GM23338 (cell line): ENCODE data around the gene NKX2-2. TPM values are rescaled to one million over a fixed set of nuclear protein-coding genes. Genes with fewer than 3 reads are reported as not detected.

ENCODE experiments used
- ATAC-seq: fragments of 200-7000 bp; cut with Tn5 transposase; 3 replicates; pipeline ENCODE4 v1.9.1; 2020
- DNase-seq: peaks from one replicate; pipeline ENCODE4 v3.0.0-alpha.2; 2015; ENCODE audit warnings: low spot score
- H2AFZ ChIP-seq: fragments of 200-600 bp; sonication (generic); 2 replicates; pipeline ENCODE4 v1.8.0; 2016; ENCODE audit warnings: antibody characterized with exemption, mild to moderate bottlenecking, moderate library complexity
- H3F3A ChIP-seq: fragments of 200-600 bp; sonication (generic); replicated peaks from 2 replicates; pipeline ENCODE4 v1.8.0; 2017; ENCODE audit warnings: antibody characterized with exemption, mixed run types, low read depth
- H3K27ac ChIP-seq: fragments of 200-600 bp; sonication (generic); 2 replicates; pipeline ENCODE4 v1.6.1; 2016; ENCODE audit warnings: low read depth
- H3K27me3 ChIP-seq: fragments of 200-600 bp; sonication (generic); 2 replicates; pipeline ENCODE4 v1.8.0; 2016; ENCODE audit warnings: mild to moderate bottlenecking, mixed run types, moderate library complexity; ENCODE audit not compliant: insufficient read depth
- H3K36me3 ChIP-seq: fragments of 200-600 bp; sonication (generic); 2 replicates; pipeline ENCODE4 v1.8.0; 2016; ENCODE audit warnings: mild to moderate bottlenecking; ENCODE audit not compliant: insufficient read depth
- H3K4me1 ChIP-seq: fragments of 200-600 bp; sonication (generic); 2 replicates; pipeline ENCODE4 v1.8.0; 2016; ENCODE audit warnings: mild to moderate bottlenecking, moderate library complexity; ENCODE audit not compliant: insufficient read depth
- H3K4me2 ChIP-seq: fragments of 200-600 bp; sonication (generic); 2 replicates; pipeline ENCODE4 v1.7.1; 2017; ENCODE audit warnings: mixed run types
- H3K4me3 ChIP-seq: fragments of 200-600 bp; sonication (generic); 2 replicates; pipeline ENCODE4 v1.6.1; 2016; ENCODE audit warnings: mixed run types
- H3K79me2 ChIP-seq: fragments of 200-600 bp; sonication (generic); replicated peaks from 2 replicates; pipeline ENCODE4 v1.8.0; 2017; ENCODE audit warnings: mild to moderate bottlenecking; ENCODE audit not compliant: insufficient read depth
- H3K9me2 ChIP-seq: fragments of 200-600 bp; sonication (generic); 2 replicates; pipeline ENCODE4 v1.8.0; 2017; ENCODE audit not compliant: insufficient read depth
- H4K20me1 ChIP-seq: fragments of 200-600 bp; sonication (generic); replicated peaks from 2 replicates; pipeline ENCODE4 v1.8.0; 2017; ENCODE audit warnings: mild to moderate bottlenecking; ENCODE audit not compliant: insufficient read depth
- H3K27ac Mint-ChIP-seq: 2 replicates; pipeline ENCODE4 v1.8.0; 2020; ENCODE audit warnings: inconsistent platforms, mild to moderate bottlenecking, moderate library complexity, mixed read lengths
- H3K27me3 Mint-ChIP-seq: 3 replicates; pipeline ENCODE4 v1.8.0; 2022; ENCODE audit warnings: low read depth, mild to moderate bottlenecking, moderate library complexity, mixed read lengths, inconsistent platforms; ENCODE audit not compliant: insufficient read depth, poor library complexity
- H3K36me3 Mint-ChIP-seq: 3 replicates; pipeline ENCODE4 v1.8.0; 2021; ENCODE audit warnings: low read depth, mild to moderate bottlenecking, inconsistent platforms, moderate library complexity, mixed read lengths
- H3K4me1 Mint-ChIP-seq: 3 replicates; pipeline ENCODE4 v1.8.0; 2020; ENCODE audit warnings: mild to moderate bottlenecking, inconsistent platforms, mixed read lengths
- H3K4me3 Mint-ChIP-seq: 3 replicates; pipeline ENCODE4 v1.8.0; 2021; ENCODE audit warnings: moderate library complexity, mild to moderate bottlenecking, inconsistent platforms, mixed read lengths
- H3K9me3 Mint-ChIP-seq: 3 replicates; pipeline ENCODE4 v1.8.0; 2020; ENCODE audit warnings: moderate library complexity, mild to moderate bottlenecking, inconsistent platforms, mixed read lengths
- CTCF ChIP-seq, 2 experiments: fragments of 200-600 bp in 1 of 2; sonication (generic) in 1 of 2; conservative IDR thresholded peaks; 2 replicates each; pipeline versions ENCODE4 v1.5.1 to v1.6.1; 2016 to 2017; ENCODE audit warnings: antibody characterized with exemption in 2 of 2, low read depth in 2 of 2, mild to moderate bottlenecking in 2 of 2, moderate library complexity in 1 of 2
- ETS1 ChIP-seq: IDR thresholded peaks from 2 replicates; pipeline ENCODE4 v1.6.1; 2016; ENCODE audit warnings: antibody characterized with exemption
- EZH2 ChIP-seq: fragments of 200-600 bp; sonication (generic); IDR thresholded peaks from one replicate; pipeline ENCODE4 v1.8.0; 2017; ENCODE audit warnings: antibody characterized with exemption, mild to moderate bottlenecking, low read depth; ENCODE audit not compliant: unreplicated experiment
- EZH2phosphoT487 ChIP-seq: fragments of 200-600 bp; sonication (generic); IDR thresholded peaks from one replicate; pipeline ENCODE4 v1.8.1; 2018; ENCODE audit warnings: antibody characterized with exemption; ENCODE audit not compliant: unreplicated experiment
- JUNB ChIP-seq: IDR thresholded peaks from one replicate; pipeline ENCODE4 v1.6.1; 2016; ENCODE audit warnings: antibody characterized with exemption; ENCODE audit not compliant: unreplicated experiment
- NANOG ChIP-seq: IDR thresholded peaks from 2 replicates; pipeline ENCODE4 v1.6.1; 2016; ENCODE audit warnings: antibody characterized with exemption, borderline replicate concordance
- POLR2AphosphoS5 ChIP-seq: IDR thresholded peaks from 2 replicates; pipeline ENCODE4 v1.6.1; 2016; ENCODE audit warnings: antibody characterized with exemption, low read depth
- STAT1 ChIP-seq: IDR thresholded peaks from one replicate; pipeline ENCODE4 v1.6.1; 2016; ENCODE audit warnings: antibody characterized with exemption; ENCODE audit not compliant: unreplicated experiment
- ZNF114 ChIP-seq: fragments of 250-450 bp; sonication (Bioruptor Pico); IDR thresholded peaks from 2 replicates; pipeline ENCODE4 v1.5.0; 2020; ENCODE audit warnings: mild to moderate bottlenecking, moderate library complexity
- ZNF331 ChIP-seq: fragments of 250-450 bp; sonication (Bioruptor Pico); IDR thresholded peaks from 2 replicates; pipeline ENCODE4 v1.5.0; 2020; ENCODE audit warnings: low read depth, mild to moderate bottlenecking, moderate library complexity
- polyA plus RNA-seq: library from polyadenylated mRNA; unstranded; fragments of >200 nt; fragmentation: Nextera tagmentation; extraction: Ambion mirVana; gene quantifications from 2 replicates; pipeline ENCODE4 v1.2.1, GENCODE V29; 2016
- total RNA-seq: library from RNA; depleted of rRNA; stranded (reverse); fragments of >200 nt; shearing (Covaris generic); gene quantifications from 2 replicates; pipeline ENCODE4 v1.2.3, GENCODE V29; 2014

The NKX2-2 gene
- total and polyA plus RNA-seq, 2 experiments from 2014 or later: not detected

- H3K27me3 Mint-ChIP-seq: peaks cover 87% of the 10 kb centered on the region
- DNase-seq: peak; percentile 75
- peak overlapping the region; percentile 65 for H3K4me3 Mint-ChIP-seq
These were observed 4.1 kb downstream of the NKX2-2 start for GRCh38 chr20:21509597-21510371.

GRCh38 chr20:21509079-21509596 is 4.7 kb downstream of the NKX2-2 start:
- H3K36me3 Mint-ChIP-seq: peaks cover 3% of the 10 kb centered on the region; the same call in 1 of the 3 replicates
- Histone ChIP-seq H3K4me2 (peak overlapping the region; percentile 81), H4K20me1 (peaks cover 13% of the 10 kb centered on the region), H3K4me1 (peaks cover 57% of the 10 kb centered on the region), H3F3A (peaks cover 28% of the 10 kb centered on the region), H2AFZ (no peak overlapping the region), H3K27ac (no peak overlapping the region), H3K4me3 (peak overlapping the region; percentile 56; the same call in 1 of the 2 replicates), H3K9me2 (no peaks in the 10 kb centered on the region), H3K36me3 (no peaks in the 10 kb centered on the region), H3K27me3 (peaks cover 100% of the 10 kb centered on the region), H3K79me2 (no peaks in the 10 kb centered on the region)
- H3K27me3 Mint-ChIP-seq: peaks cover 91% of the 10 kb centered on the region
- H3K27ac Mint-ChIP-seq: no peak overlapping the region
- no peak for ATAC-seq
- DNase-seq: no peak
- H3K4me3 Mint-ChIP-seq: peak overlapping the region; percentile 65
- H3K9me3 Mint-ChIP-seq: peaks cover 2% of the 10 kb centered on the region
- peaks cover 52% of the 10 kb centered on the region for H3K4me1 Mint-ChIP-seq
- TF ChIP-seq EZH2 (peak; percentile 78), NANOG (no peak), POLR2AphosphoS5 (no peak), STAT1 (no peak), CTCF (conservative IDR thresholded peaks at IDR 0.05; ENCODE audit: low read depth in 2 of 2) (no peak), ZNF114 (CRISPR knock-in tag) (no peak), ZNF331 (no peak), EZH2phosphoT487 (peak; percentile 1), JUNB (no peak)

More at GRCh38 chr20:21509597-21510371, 4.1 kb downstream of the NKX2-2 start:
- Histone ChIP-seq H3K4me2 (peak overlapping the region; percentile 81), H3K4me1 (peaks cover 57% of the 10 kb centered on the region), H3K9me2 (no peaks in the 10 kb centered on the region), H3K79me2 (no peaks in the 10 kb centered on the region), H3K36me3 (no peaks in the 10 kb centered on the region), H3K27me3 (peaks cover 95% of the 10 kb centered on the region), H3F3A (peaks cover 28% of the 10 kb centered on the region), H2AFZ (no peak overlapping the region), H3K27ac (no peak overlapping the region), H3K4me3 (peak overlapping the region; percentile 56), H4K20me1 (peaks cover 13% of the 10 kb centered on the region)
- H3K36me3 Mint-ChIP-seq: peaks cover 3% of the 10 kb centered on the region; the same call in 1 of the 3 replicates
- peaks cover 2% of the 10 kb centered on the region for H3K9me3 Mint-ChIP-seq
- H3K27ac Mint-ChIP-seq: no peak overlapping the region
- peak in 1 of 2 experiments; percentile 14; a peak in 1 of 4 replicates for TF ChIP-seq CTCF (conservative IDR thresholded peaks at IDR 0.05; ENCODE audit: low read depth in 2 of 2)
- peak; percentile 91 for TF ChIP-seq EZH2
- no peak for TF ChIP-seq ETS1
- H3K4me1 Mint-ChIP-seq: peaks cover 51% of the 10 kb centered on the region
- no peak for ATAC-seq
